ENCODE data around the gene LYL1. TPM values are rescaled to one million over a fixed set of nuclear protein-coding genes. Genes with fewer than 3 reads are reported as not detected.
A peak's percentile ranks its signal among the peaks of the same experiment; 100 is the strongest.

Gene LYL1
- total and polyA plus RNA-seq, 9 of the 15 experiments (the other 6 are each of a cell fraction or from before 2014, with no cell fraction given): 1.3 to 266 (median 34.0) TPM

DNA sequence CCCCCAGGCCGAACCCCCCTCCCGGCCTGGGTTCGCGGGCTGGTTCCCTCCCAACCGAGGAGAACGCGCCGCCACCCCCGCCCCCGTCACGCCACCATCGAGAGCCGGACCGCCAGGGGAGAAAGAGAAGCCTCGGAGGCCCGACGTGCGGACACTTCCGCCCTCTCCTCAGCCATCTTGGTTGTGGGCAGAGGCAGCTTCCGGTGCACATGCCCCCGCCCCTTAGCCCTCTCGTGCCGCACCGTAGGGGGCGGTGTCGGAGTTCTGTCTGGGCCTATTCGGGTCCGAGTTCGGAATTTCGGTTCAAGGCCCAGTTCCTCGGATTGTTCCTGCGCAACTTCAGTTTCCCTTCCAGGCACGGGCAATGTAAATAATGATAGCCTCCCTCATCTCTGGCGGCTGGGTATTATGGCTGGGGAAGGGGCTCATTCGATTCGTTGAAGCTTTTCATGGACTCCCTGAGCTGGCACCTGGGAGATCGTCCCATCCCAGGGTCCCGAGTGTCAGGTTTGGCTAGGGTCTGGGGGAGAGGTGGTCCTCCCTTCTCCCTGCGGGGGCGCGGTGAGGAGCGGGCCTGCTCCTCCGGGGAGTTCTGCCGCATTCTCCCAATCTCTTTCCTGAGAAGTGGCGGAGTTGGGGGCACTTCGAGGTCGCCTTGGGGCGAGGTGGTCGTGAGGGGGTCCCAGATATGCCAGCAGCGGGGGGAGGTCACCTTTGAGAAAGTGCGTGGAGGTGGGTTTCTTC, 47.7 kb upstream of the LYL1 start, which contains the start of the genes IER2 and STX10 (continued):
- 0 out of 2 replicates have a peak, but pooled peaks have one; percentile 17 for TF ChIP-seq SREBF1 (IDR thresholded peaks at IDR 0.05; ENCODE audit: borderline replicate concordance, low read depth, low read length)
- no peak; the same call in 1 of the 2 replicates for TF ChIP-seq ZBTB49 (CRISPR knock-in tag; IDR thresholded peaks at IDR 0.05; ENCODE audit: borderline replicate concordance)
- TF ChIP-seq ZNF212 (CRISPR knock-in tag; IDR thresholded peaks at IDR 0.05): no peak
- no peak for TF ChIP-seq ILF3 (IDR thresholded peaks at IDR 0.05; ENCODE audit: borderline replicate concordance)
- TF ChIP-seq, protein P1, sequence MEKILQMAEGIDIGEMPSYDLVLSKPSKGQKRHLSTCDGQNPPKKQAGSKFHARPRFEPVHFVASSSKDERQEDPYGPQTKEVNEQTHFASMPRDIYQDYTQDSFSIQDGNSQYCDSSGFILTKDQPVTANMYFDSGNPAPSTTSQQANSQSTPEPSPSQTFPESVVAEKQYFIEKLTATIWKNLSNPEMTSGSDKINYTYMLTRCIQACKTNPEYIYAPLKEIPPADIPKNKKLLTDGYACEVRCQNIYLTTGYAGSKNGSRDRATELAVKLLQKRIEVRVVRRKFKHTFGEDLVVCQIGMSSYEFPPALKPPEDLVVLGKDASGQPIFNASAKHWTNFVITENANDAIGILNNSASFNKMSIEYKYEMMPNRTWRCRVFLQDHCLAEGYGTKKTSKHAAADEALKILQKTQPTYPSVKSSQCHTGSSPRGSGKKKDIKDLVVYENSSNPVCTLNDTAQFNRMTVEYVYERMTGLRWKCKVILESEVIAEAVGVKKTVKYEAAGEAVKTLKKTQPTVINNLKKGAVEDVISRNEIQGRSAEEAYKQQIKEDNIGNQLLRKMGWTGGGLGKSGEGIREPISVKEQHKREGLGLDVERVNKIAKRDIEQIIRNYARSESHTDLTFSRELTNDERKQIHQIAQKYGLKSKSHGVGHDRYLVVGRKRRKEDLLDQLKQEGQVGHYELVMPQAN (IDR thresholded peaks at IDR 0.05; ENCODE audit: borderline replicate concordance): no peak
- no peak for TF ChIP-seq TAF7 (tag; IDR thresholded peaks at IDR 0.05)
- no peak; the same call in 1 of the 2 replicates for TF ChIP-seq ZNF232 (CRISPR knock-in tag; IDR thresholded peaks at IDR 0.05)
- TF ChIP-seq, protein P2, sequence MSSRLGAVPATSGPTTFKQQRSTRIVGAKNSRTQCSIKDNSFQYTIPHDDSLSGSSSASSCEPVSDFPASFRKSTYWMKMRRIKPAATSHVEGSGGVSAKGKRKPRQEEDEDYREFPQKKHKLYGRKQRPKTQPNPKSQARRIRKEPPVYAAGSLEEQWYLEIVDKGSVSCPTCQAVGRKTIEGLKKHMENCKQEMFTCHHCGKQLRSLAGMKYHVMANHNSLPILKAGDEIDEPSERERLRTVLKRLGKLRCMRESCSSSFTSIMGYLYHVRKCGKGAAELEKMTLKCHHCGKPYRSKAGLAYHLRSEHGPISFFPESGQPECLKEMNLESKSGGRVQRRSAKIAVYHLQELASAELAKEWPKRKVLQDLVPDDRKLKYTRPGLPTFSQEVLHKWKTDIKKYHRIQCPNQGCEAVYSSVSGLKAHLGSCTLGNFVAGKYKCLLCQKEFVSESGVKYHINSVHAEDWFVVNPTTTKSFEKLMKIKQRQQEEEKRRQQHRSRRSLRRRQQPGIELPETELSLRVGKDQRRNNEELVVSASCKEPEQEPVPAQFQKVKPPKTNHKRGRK (tag; IDR thresholded peaks at IDR 0.05): no peak
- peak; percentile 78 for TF ChIP-seq MBD2 (IDR thresholded peaks at IDR 0.05; ENCODE audit: borderline replicate concordance, low read depth)
- TF ChIP-seq DMBX1 (CRISPR knock-in tag; IDR thresholded peaks at IDR 0.05; ENCODE audit: borderline replicate concordance): no peak
- TF ChIP-seq PCBP1 (IDR thresholded peaks at IDR 0.05; ENCODE audit: low read depth, low read length, poor library complexity, severe bottlenecking): no peak
- TF ChIP-seq RBM15 (IDR thresholded peaks at IDR 0.05; ENCODE audit: insufficient read depth, low read length): no peak
- TF ChIP-seq, protein P3, sequence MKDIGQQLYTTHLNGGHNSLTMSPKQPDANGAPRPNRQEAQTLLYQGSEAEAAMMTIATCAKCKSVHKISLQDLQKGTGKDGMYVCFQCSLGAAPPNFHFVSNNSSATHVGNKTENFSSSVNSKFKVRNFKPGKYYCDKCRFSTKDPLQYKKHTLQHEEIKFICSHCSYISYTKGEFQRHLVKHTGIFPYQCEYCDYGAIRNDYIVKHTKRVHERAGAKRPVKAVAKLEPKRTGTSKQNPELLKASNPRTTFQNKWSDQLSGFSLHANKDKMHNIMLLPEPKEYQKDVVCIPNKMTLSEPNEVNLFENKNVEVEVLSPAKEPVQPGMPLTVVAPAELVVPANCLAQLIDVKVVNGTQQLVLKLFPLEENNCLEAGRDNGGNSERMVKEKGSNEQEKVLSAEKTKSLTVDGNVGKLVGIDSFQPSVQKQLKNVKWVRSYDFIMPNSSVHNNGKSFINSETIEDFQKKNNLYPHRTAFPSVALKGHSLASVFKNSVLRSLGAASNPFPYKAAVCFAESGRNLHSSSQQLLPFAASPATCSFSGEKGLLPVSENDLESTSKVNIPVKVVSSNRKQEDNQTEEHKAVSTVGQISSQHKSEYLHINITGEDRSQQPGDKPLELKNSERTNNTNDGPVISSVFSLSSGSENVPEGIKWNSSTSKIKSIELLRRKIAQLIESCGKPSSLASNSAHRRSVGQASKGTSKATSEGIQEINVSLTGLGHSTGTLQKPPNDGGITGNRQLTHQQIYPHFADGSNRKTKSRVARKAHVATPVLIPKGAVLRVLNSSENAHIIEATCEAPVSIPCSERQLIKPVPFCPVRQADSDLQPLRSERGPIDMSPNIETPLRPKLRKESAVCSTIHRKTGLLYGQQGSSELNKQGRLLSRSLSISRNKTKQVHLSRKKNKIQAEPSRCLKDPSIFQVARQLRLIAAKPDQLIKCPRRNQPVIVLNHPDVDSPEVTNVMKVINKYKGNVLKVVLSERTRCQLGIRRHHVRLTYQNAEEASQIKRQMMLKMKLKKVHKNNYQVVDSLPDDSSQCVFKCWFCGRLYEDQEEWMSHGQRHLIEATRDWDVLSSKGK (CRISPR knock-in tag; IDR thresholded peaks at IDR 0.05): no peak
- TF ChIP-seq POLR3A (IDR thresholded peaks at IDR 0.05; ENCODE audit: borderline replicate concordance, extremely low read depth, insufficient read depth, insufficient read length): no peak
- TF ChIP-seq BRD9 (IDR thresholded peaks at IDR 0.05; ENCODE audit: low read depth, partially characterized antibody): peak; percentile 93
- no peak for TF ChIP-seq POU5F1 (IDR thresholded peaks at IDR 0.05; ENCODE audit: borderline replicate concordance, low read depth, low read length, partially characterized antibody)
- TF ChIP-seq MAFG (tag; conservative IDR thresholded peaks at IDR 0.05): no peak

Measured in K562 (cell line).